ENCODE measurements around the gene HPSE2.

HPSE2 gene

DNA sequence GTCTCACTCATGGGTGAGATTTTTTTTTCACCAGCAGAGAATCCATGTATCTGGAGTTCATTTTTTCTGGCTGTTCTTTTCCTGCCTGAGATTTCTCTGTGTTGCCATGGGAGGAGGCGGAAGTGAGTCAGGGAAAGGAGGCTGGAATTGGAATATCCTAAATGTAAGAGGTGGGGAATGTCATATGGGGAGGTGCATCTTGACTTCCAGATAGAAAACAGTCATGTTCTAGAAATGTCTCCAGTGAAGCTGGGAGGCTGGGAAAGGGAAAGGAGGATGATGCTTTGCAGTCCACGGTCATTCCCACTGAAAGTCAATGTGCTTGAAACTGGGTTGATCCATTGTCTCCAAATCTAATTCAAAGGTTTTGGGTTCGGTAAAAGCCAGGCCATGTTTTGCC, 749.2 kb downstream of the HPSE2 start:
- H3K4me2 ChIP-seq (ENCODE audit: insufficient read depth, low read length) = no peak overlapping the region
- no peak for ATAC-seq (ENCODE audit: insufficient read depth, low read depth)
- no peak overlapping the region for H2AFZ ChIP-seq (ENCODE audit: low read depth, low read length)
- no peak overlapping the region for H3K9ac ChIP-seq (ENCODE audit: low read depth, low read length)
- no peaks in the 10 kb centered on the region for H4K20me1 ChIP-seq (ENCODE audit: insufficient read depth, low read length)
- H3K27me3 ChIP-seq (ENCODE audit: insufficient read depth, low read length, poor library complexity) = no peaks in the 10 kb centered on the region
- no peak overlapping the region for H3K4me3 ChIP-seq (ENCODE audit: low read depth in 1 of 2, low read length in 2 of 2)
- no peaks in the 10 kb centered on the region for H3K36me3 ChIP-seq (ENCODE audit: insufficient read depth, low read length)
- TF ChIP-seq CTCF (IDR thresholded peaks at IDR 0.05; ENCODE audit: borderline replicate concordance, extremely low read depth, low read length, poor library complexity, severe bottlenecking) (no peak), EZH2 (IDR thresholded peaks at IDR 0.05; ENCODE audit: borderline replicate concordance, low read depth, low read length, severe bottlenecking) (no peak)
- H3K4me1 ChIP-seq (ENCODE audit: insufficient read depth, low read length) = no peaks in the 10 kb centered on the region
- no peak for DNase-seq
- no peaks in the 10 kb centered on the region for H3K9me3 ChIP-seq (ENCODE audit: insufficient read depth, low read length, severe bottlenecking)
- no peak overlapping the region for H3K27ac ChIP-seq (ENCODE audit: low read length)
- H3K79me2 ChIP-seq (ENCODE audit: insufficient read depth, low read length) = no peaks in the 10 kb centered on the region

GRCh38 chr10:98485959-98486358, 749.7 kb downstream of the HPSE2 start:
- Histone ChIP-seq H3K36me3 (ENCODE audit: insufficient read depth, low read length) (no peaks in the 10 kb centered on the region), H3K4me1 (ENCODE audit: insufficient read depth, low read length) (no peaks in the 10 kb centered on the region), H3K9me3 (ENCODE audit: insufficient read depth, low read length, severe bottlenecking) (no peaks in the 10 kb centered on the region), H4K20me1 (ENCODE audit: insufficient read depth, low read length) (no peaks in the 10 kb centered on the region), H3K79me2 (ENCODE audit: insufficient read depth, low read length) (no peaks in the 10 kb centered on the region), H3K27me3 (ENCODE audit: insufficient read depth, low read length, poor library complexity) (no peaks in the 10 kb centered on the region), H3K4me3 (ENCODE audit: low read depth in 1 of 2, low read length in 2 of 2) (no peak overlapping the region), H3K4me2 (ENCODE audit: insufficient read depth, low read length) (no peak overlapping the region), H2AFZ (ENCODE audit: low read depth, low read length) (no peak overlapping the region), H3K9ac (ENCODE audit: low read depth, low read length) (no peak overlapping the region), H3K27ac (ENCODE audit: low read length) (no peak overlapping the region)
- no peak for TF ChIP-seq EZH2 (IDR thresholded peaks at IDR 0.05; ENCODE audit: borderline replicate concordance, low read depth, low read length, severe bottlenecking)
- TF ChIP-seq CTCF (IDR thresholded peaks at IDR 0.05; ENCODE audit: borderline replicate concordance, extremely low read depth, low read length, poor library complexity, severe bottlenecking) = no peak
- ATAC-seq (ENCODE audit: insufficient read depth, low read depth) = no peak
- no peak for DNase-seq

- H2AFZ ChIP-seq (ENCODE audit: low read depth, low read length) = no peak overlapping the region
- no peak for TF ChIP-seq EZH2 (IDR thresholded peaks at IDR 0.05; ENCODE audit: borderline replicate concordance, low read depth, low read length, severe bottlenecking)
- no peak for TF ChIP-seq CTCF (IDR thresholded peaks at IDR 0.05; ENCODE audit: borderline replicate concordance, extremely low read depth, low read length, poor library complexity, severe bottlenecking)
- ATAC-seq (ENCODE audit: insufficient read depth, low read depth) = no peak
Measured at GRCh38 chr10:98483658-98484057, 752.0 kb downstream of the HPSE2 start.

GRCh38 chr10:98482096-98482495, 753.6 kb downstream of the HPSE2 start:
- no peaks in the 10 kb centered on the region for H3K9me3 ChIP-seq (ENCODE audit: insufficient read depth, low read length, severe bottlenecking)
- no peaks in the 10 kb centered on the region for H3K79me2 ChIP-seq (ENCODE audit: insufficient read depth, low read length)
- H3K9ac ChIP-seq (ENCODE audit: low read depth, low read length) = no peak overlapping the region
- no peaks in the 10 kb centered on the region for H3K36me3 ChIP-seq (ENCODE audit: insufficient read depth, low read length)
- no peaks in the 10 kb centered on the region for H4K20me1 ChIP-seq (ENCODE audit: insufficient read depth, low read length)
- no peaks in the 10 kb centered on the region for H3K4me1 ChIP-seq (ENCODE audit: insufficient read depth, low read length)
- H3K4me2 ChIP-seq (ENCODE audit: insufficient read depth, low read length) = no peak overlapping the region
- no peak overlapping the region for H3K27ac ChIP-seq (ENCODE audit: low read length)
- ATAC-seq (ENCODE audit: insufficient read depth, low read depth) = no peak
- no peaks in the 10 kb centered on the region for H3K27me3 ChIP-seq (ENCODE audit: insufficient read depth, low read length, poor library complexity)
- no peak for TF ChIP-seq EZH2 (IDR thresholded peaks at IDR 0.05; ENCODE audit: borderline replicate concordance, low read depth, low read length, severe bottlenecking)
- TF ChIP-seq CTCF (IDR thresholded peaks at IDR 0.05; ENCODE audit: borderline replicate concordance, extremely low read depth, low read length, poor library complexity, severe bottlenecking) = no peak
- no peak for DNase-seq
- H3K4me3 ChIP-seq (ENCODE audit: low read depth in 1 of 2, low read length in 2 of 2) = no peak overlapping the region
- no peak overlapping the region for H2AFZ ChIP-seq (ENCODE audit: low read depth, low read length)

More at GRCh38 chr10:98483658-98484057, 752.0 kb downstream of the HPSE2 start:
- H3K27ac ChIP-seq (ENCODE audit: low read length) = no peak overlapping the region
- no peak overlapping the region for H3K4me2 ChIP-seq (ENCODE audit: insufficient read depth, low read length)
- no peak overlapping the region for H3K9ac ChIP-seq (ENCODE audit: low read depth, low read length)
- H3K9me3 ChIP-seq (ENCODE audit: insufficient read depth, low read length, severe bottlenecking) = no peaks in the 10 kb centered on the region
- no peaks in the 10 kb centered on the region for H3K27me3 ChIP-seq (ENCODE audit: insufficient read depth, low read length, poor library complexity)
- no peaks in the 10 kb centered on the region for H3K36me3 ChIP-seq (ENCODE audit: insufficient read depth, low read length)
- H3K4me3 ChIP-seq (ENCODE audit: low read depth in 1 of 2, low read length in 2 of 2) = no peak overlapping the region
- H3K79me2 ChIP-seq (ENCODE audit: insufficient read depth, low read length) = no peaks in the 10 kb centered on the region
- H3K4me1 ChIP-seq (ENCODE audit: insufficient read depth, low read length) = no peaks in the 10 kb centered on the region
- DNase-seq = no peak
- H4K20me1 ChIP-seq (ENCODE audit: insufficient read depth, low read length) = no peaks in the 10 kb centered on the region

Measured in DND-41 (cell line).